Body of pancreas (tissue), 4 donors: ENCODE data around the gene HECW1. TPM values are rescaled to one million over a fixed set of nuclear protein-coding genes. Genes with fewer than 3 reads are reported as not detected.

ENCODE experiments used
- ATAC-seq: fragments of 150-250 bp; one replicate; pipeline ENCODE4 v1.9.1; 2016
- DNase-seq, 4 donors: peaks; one replicate each; pipeline ENCODE4 v3.0.0-alpha.2; 2019
- H3K27ac ChIP-seq, 4 donors: fragments of 200-600 bp; sonication (generic); 1 replicate in 3 of 4; 2 replicates in 1 of 4; pipeline versions ENCODE4 v1.5.1 to v1.6.1; 2016 to 2019; ENCODE audit warnings: mild to moderate bottlenecking in 1 of 4, mixed read lengths in 1 of 4, moderate library complexity in 1 of 4
- H3K27me3 ChIP-seq, 2 donors: fragments of 200-600 bp; sonication (generic); one replicate each; pipeline ENCODE4 v1.6.0; 2016; ENCODE audit warnings: mild to moderate bottlenecking in 1 of 2
- H3K36me3 ChIP-seq, 2 donors: fragments of 200-600 bp; sonication (generic); replicated peaks in 1 of 2; 2 replicates each; pipeline ENCODE4 v1.5.1; 2016; ENCODE audit warnings: low read depth in 2 of 2; ENCODE audit not compliant: insufficient read depth in 1 of 2
- H3K4me1 ChIP-seq: fragments of 200-600 bp; sonication (generic); one replicate; pipeline ENCODE4 v1.6.0; 2016
- H3K4me3 ChIP-seq, 2 donors: fragments of 200-600 bp; sonication (generic); 1 replicate in 1 of 2; 2 replicates in 1 of 2; pipeline ENCODE4 v1.5.1; 2016 to 2019
- H3K9me3 ChIP-seq, 3 donors: fragments of 200-600 bp; sonication (generic); 1 replicate in 2 of 3; 2 replicates in 1 of 3; pipeline ENCODE4 v1.5.1; 2016
- CTCF ChIP-seq, 7 experiments: fragments of 450-650 bp in 4 of 7; fragments of 200-600 bp in 3 of 7; sonication (generic) in 3 of 7; IDR thresholded peaks; one replicate each; pipeline ENCODE4 v1.5.1; 2016 to 2019; ENCODE audit warnings: antibody characterized with exemption in 7 of 7
- POLR2A ChIP-seq, 3 donors: fragments of 450-650 bp; IDR thresholded peaks; one replicate each; pipeline ENCODE4 v1.6.1; 2016; ENCODE audit warnings: antibody characterized with exemption in 3 of 3, mild to moderate bottlenecking in 2 of 3
- WGBS, 2 donors: methylation state at CpG; one replicate each; pipeline ENCODE4 v1.1.5; 2017; 5-methylcytosine and 5-hydroxymethylcytosine counted together
- intact Hi-C: fragments of 100-400 bp; cut with DNase I; formaldehyde crosslinking; loops from one replicate; pipeline ENCODE4 v1.15.1; 2023
- total RNA-seq, 2 donors: library from RNA; depleted of rRNA; stranded (reverse); fragments of >200 nt; gene quantifications; one replicate each; pipeline ENCODE4 v1.1.0, GENCODE V29; 2016

Gene HECW1
- total RNA-seq, 2 donors from 2014 or later = under 0.01 TPM; not detected in 1

DNA sequence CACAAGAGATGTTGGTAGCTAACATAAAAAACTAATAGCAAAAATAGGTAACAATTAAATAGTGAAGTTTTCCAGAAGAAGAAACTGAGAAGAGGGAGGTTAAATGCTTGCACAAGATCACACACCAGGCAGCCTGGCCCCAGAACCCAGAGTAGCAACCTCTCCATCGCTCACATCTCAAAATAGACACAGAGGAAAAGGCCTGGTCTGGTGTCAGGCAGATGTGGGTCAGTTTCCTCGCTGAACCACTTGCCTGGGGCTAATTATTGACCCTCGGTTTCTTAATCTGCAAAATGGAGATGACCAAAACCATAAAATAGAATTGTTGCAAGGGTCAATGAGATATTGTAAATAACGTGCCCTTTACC, 425.9 kb downstream of the HECW1 start:
- Histone ChIP-seq H3K27ac (no peak overlapping the region), H3K27me3 (no peaks in the 10 kb centered on the region), H3K4me3 (no peak overlapping the region), H3K9me3 (no peaks in the 10 kb centered on the region), H3K36me3 (no peaks in the 10 kb centered on the region), H3K4me1 (no peaks in the 10 kb centered on the region)
- no peak for DNase-seq
- intact Hi-C loops = no loop called here
- WGBS, 2 donors = 66 to 67% methylated on average over 4 of the region's 4 CpGs
- no peak for ATAC-seq
- TF ChIP-seq CTCF (IDR thresholded peaks at IDR 0.05) (no peak), POLR2A (IDR thresholded peaks at IDR 0.05) (no peak)

DNA sequence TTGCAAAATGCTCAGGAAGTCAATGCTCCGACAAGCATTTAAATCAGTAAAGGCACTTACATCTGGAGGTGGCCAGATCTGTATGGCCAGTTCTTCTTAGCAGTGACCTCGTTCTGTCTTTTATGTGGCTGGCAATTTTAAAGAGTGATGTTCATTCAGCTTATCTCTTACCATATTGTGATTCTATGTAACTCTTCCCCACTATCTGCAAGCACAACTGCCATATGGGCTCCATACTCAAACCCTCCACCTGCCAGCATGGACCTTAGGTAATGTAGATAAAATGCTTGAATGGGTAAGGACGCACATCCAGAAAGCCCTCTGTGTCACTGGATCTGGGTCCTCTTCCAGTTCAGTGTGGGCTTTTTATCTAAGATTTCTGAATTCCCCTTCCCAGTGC, 428.0 kb downstream of the HECW1 start:
- H3K4me1 ChIP-seq = no peaks in the 10 kb centered on the region
- WGBS, 2 donors = 75 to 89% methylated on average over 3 of the region's 3 CpGs
- TF ChIP-seq POLR2A (IDR thresholded peaks at IDR 0.05) (no peak), CTCF (IDR thresholded peaks at IDR 0.05) (no peak)
- H3K36me3 ChIP-seq = no peaks in the 10 kb centered on the region
- no peaks in the 10 kb centered on the region for H3K9me3 ChIP-seq
- no peak for DNase-seq
- intact Hi-C loops = no loop called here
- no peak overlapping the region for H3K4me3 ChIP-seq
- no peak overlapping the region for H3K27ac ChIP-seq
- no peaks in the 10 kb centered on the region for H3K27me3 ChIP-seq
- ATAC-seq = no peak

DNA sequence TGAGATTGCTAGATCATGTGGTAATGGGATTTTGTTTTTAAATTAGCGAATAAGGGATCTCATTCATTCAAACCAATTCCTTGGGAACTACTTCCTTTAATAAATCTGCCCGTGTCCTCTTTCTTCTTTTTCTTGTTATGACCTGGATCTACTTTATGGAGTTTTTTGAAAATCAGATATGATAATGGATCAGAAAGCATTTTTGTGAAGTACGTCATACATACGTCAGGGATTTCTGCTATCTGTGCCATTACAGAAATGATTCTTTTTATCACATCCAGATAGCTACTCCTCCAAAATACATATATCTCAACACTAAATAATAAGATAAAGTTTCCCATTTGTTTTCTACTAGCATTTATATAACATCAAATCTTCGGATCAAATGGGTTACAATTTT, 430.3 kb downstream of the HECW1 start:
- TF ChIP-seq CTCF (IDR thresholded peaks at IDR 0.05) = no peak
- no peak for TF ChIP-seq POLR2A (IDR thresholded peaks at IDR 0.05)
- Histone ChIP-seq H3K27ac (no peak overlapping the region), H3K36me3 (no peaks in the 10 kb centered on the region), H3K4me1 (no peaks in the 10 kb centered on the region), H3K4me3 (no peak overlapping the region), H3K9me3 (no peaks in the 10 kb centered on the region), H3K27me3 (no peaks in the 10 kb centered on the region)
- DNase-seq = no peak
- 73 to 76% methylated on average over 5 of the region's 5 CpGs for WGBS, 2 donors
- intact Hi-C loops = no loop called here
- no peak for ATAC-seq

DNA sequence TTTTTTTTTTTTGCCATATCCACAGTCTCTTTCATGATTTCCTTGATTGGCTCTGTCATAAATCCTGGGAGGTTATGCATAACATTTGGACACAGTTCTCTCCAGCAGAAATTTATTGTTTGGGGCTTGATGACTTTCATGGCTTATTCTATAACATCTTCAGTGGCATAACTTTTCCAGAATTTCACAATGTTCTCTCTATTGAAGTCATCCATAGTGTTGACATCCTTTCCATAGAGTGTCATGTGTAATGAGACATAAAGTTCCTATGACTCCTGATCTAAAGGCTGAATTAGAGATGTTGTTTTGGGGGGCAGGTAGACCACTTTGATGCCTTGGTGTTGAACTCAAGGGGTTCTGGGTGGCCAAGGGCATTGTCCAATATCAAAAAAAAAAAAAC, 433.8 kb downstream of the HECW1 start:
- H3K4me1 ChIP-seq = no peaks in the 10 kb centered on the region
- no peaks in the 10 kb centered on the region for H3K36me3 ChIP-seq
- no peak for DNase-seq
- no peak for ATAC-seq
- no peaks in the 10 kb centered on the region for H3K9me3 ChIP-seq
- no peaks in the 10 kb centered on the region for H3K27me3 ChIP-seq
- no peak overlapping the region for H3K27ac ChIP-seq
- no peak overlapping the region for H3K4me3 ChIP-seq
- intact Hi-C loops = no loop called here
- TF ChIP-seq POLR2A (IDR thresholded peaks at IDR 0.05) (no peak), CTCF (IDR thresholded peaks at IDR 0.05) (no peak)

GRCh38 chr7:43550427-43550826, 438.0 kb downstream of the HECW1 start:
- TF ChIP-seq POLR2A (IDR thresholded peaks at IDR 0.05) (no peak), CTCF (IDR thresholded peaks at IDR 0.05) (no peak)
- Histone ChIP-seq H3K36me3 (no peaks in the 10 kb centered on the region), H3K4me3 (no peak overlapping the region), H3K9me3 (no peaks in the 10 kb centered on the region), H3K27ac (no peak overlapping the region), H3K27me3 (no peaks in the 10 kb centered on the region), H3K4me1 (no peaks in the 10 kb centered on the region)
- 89 to 93% methylated on average over 16 of the region's 16 CpGs for WGBS, 2 donors
- intact Hi-C loops = no loop called here
- ATAC-seq = no peak
- DNase-seq = no peak
